Measurements from ENCODE around the gene PLEK2.
"Not testable (repeated sequence)": the region's sequence is repeated elsewhere in the genome, so short reads cannot be mapped to it uniquely, and the experiment has no call there.

PLEK2 gene

DNA sequence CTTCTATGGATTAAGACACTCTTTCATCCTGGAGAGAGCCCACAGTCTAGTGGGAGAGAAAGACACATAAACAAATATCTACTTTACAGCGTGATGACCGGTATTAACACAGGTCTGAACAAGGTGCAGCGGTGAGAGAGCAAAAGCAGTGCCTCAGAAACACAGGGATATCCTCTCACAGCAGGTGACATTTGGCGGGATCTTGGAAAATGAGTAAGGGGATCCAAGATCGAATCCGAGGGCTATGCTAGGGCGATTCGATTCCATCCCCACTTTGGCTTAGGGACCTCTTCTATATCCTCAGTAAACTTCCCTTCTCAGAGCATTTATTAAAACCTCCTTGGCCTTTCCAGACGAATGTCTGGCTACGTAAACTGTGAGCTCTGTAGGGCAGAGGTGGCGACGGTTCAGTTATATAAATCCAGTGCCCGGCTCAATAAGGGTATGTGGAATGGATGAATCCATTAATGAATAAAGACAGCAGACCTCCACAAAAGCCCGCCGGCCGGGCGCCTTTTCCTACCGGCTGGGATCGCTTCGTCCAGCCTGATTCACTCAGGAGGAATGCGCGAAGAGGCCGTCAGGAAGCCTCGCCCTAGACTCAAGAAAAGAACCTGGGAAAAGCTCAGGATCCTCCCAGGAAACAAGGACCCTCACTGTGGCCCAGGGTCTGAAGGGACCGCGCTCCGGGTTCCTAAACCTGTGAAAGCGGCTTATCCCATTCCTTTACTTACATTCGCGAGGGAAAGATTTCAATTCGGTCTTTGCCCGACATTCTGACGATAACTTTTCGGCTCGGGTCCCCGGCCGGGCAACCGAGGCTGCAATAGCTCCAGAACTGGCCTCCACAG, 52.8 kb downstream of the PLEK2 start:
- no peak for DNase-seq

DNA sequence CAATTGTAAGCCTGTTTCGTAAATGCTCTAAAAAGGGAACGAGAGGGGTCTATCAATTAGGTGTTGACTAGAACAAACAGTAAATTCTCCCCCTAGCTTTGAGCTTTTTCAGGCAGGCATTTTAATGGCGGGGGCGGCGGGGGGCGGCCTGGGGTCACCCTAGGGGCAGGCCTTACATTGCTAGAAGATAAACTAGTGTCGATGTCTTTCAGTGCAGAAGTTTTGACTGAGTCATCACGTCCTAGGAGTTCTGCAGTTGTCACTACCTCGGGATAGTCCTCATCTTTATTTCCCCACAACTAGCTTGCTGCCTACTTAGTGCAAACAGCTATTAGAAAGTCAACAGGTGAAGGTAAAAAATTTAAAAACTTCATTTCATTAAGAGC, 54.0 kb downstream of the PLEK2 start:
- DNase-seq, result no peak

- DNase-seq, result no peak
Measured at GRCh38 chr14:67357186-67357968, 54.6 kb downstream of the PLEK2 start.

DNA sequence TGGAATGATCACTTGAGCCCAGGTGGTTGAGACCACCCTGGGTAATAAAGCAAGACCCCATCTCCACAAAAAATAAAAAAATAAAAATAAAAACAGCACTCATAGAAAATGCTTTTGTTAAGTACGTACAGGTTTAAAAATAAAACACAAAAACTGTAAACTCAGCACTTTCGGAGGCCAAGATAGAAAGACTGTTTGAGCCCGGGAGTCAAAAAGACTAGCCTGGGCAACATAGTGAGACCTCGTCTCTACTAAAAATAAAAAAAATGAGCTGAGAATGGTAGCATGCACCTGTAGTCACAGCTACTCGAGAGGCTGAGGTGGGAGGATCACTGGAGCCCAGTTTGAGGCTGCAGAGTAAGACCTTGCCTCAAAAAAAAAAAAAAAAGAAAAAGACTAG, 59.9 kb downstream of the PLEK2 start:
- DNase-seq, result no peak

DNA sequence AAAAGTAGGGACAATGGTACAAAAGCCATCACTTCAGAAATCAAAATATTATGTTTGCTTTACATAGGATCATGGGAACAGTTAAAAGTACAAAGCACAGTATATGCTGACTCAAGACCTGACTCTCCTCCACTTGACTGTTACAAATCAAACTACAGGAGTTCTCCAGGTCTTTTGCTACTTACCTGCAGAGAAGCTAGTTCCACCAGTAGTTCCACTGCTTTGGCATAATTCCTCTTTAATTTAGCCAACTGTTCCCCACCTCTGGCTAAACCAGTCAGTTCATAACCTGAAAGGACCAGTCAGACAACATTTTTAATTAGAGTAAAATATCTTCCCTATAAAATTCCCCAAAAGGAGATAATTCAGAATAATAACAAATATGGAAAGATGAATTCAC, 66.4 kb downstream of the PLEK2 start:
- DNase-seq, result no peak

DNA sequence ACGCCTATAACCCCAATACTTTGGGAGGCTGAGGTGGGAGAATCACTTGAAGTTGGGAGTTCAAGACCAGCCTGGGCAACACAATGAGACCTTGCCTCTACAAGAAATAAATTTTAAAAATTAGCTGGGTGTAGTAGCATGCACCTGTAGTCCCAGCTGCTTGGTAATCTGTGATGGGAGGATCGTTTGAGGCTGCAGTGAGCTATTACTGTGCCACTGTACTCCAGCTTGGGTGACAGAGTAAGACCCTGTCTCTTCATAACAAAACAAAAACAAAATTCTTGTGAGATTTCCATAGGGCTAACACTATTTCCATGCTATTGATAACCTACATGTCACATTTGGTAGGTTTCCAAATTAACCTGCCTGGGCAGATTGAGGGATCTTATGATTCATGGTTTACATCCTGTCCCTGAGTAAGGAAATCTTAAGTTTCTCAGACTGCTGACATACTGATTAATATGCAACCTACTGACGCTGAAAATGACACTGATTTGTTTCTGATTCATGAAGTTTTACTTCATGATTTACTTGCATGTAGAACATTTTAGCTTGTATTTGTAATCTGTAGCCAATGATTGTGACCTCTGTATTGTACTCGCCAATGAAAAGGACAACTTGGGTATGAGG, 68.2 kb downstream of the PLEK2 start:
- DNase-seq, result no peak

- not testable (repeated sequence) for DNase-seq
Measured at GRCh38 chr14:67341231-67341630, 70.7 kb downstream of the PLEK2 start.

Measured in T-helper 1 cell (primary cell).